GM18502 (cell line): Measurements from ENCODE around the gene GPR83.
"Not testable (repeated sequence)": the region's sequence is repeated elsewhere in the genome, so short reads cannot be mapped to it uniquely, and the experiment has no call there.

ENCODE experiments used
- ATAC-seq: cut with Tn5 transposase; IDR thresholded peaks from one replicate; pipeline ENCODE4 v1.9.1; 2021; ENCODE audit warnings: mild to moderate bottlenecking; ENCODE audit not compliant: unreplicated experiment, poor library complexity

Gene GPR83

GRCh38 chr11:94379613-94380012 lies 21.6 kb downstream of the GPR83 start:
- ATAC-seq: no peak

- ATAC-seq: no peak
Measured at GRCh38 chr11:94376841-94377240, 24.4 kb downstream of the GPR83 start.

GRCh38 chr11:94370576-94370975 lies 30.6 kb downstream of the GPR83 start:
- ATAC-seq: not testable (repeated sequence)

GRCh38 chr11:94350850-94351563 lies 50.2 kb downstream of the GPR83 start:
- ATAC-seq: not testable (repeated sequence)

GRCh38 chr11:94346311-94346710 lies 54.9 kb downstream of the GPR83 start:
- ATAC-seq: not testable (repeated sequence)

GRCh38 chr11:94343495-94343894 lies 57.7 kb downstream of the GPR83 start:
- no peak for ATAC-seq

GRCh38 chr11:94342250-94342649 lies 59.0 kb downstream of the GPR83 start:
- ATAC-seq: no peak

GRCh38 chr11:94338651-94339050 lies 62.6 kb downstream of the GPR83 start:
- ATAC-seq: no peak

GRCh38 chr11:94336033-94336432 lies 65.2 kb downstream of the GPR83 start:
- no peak for ATAC-seq

- ATAC-seq: no peak
Measured at GRCh38 chr11:94332814-94333213, 68.4 kb downstream of the GPR83 start.

GRCh38 chr11:94330789-94331188 lies 70.4 kb downstream of the GPR83 start:
- no peak for ATAC-seq

- no peak for ATAC-seq
Measured at GRCh38 chr11:94329501-94329900, 71.7 kb downstream of the GPR83 start.

GRCh38 chr11:94328587-94329080 lies 72.6 kb downstream of the GPR83 start:
- no peak for ATAC-seq
